NCI-H1436 (cell line): Measurements from ENCODE around the gene B3GNT9.

ENCODE experiments used
- DNase-seq: peaks from one replicate; lab custom pipeline; 2025; lab: John Stamatoyannopoulos, UW

The B3GNT9 gene

GRCh38 chr16:67150833-67151396 lies at the start of gene B3GNT9:
Gene B3GNT9, minus strand, starts transcription at chr16:67150998. Its CDS starts 513 bp downstream, at chr16:67150485.
- peak; percentile 50 for DNase-seq

GRCh38 chr16:67200491-67200890 lies 49.7 kb upstream of the B3GNT9 start:
- no peak for DNase-seq

DNA sequence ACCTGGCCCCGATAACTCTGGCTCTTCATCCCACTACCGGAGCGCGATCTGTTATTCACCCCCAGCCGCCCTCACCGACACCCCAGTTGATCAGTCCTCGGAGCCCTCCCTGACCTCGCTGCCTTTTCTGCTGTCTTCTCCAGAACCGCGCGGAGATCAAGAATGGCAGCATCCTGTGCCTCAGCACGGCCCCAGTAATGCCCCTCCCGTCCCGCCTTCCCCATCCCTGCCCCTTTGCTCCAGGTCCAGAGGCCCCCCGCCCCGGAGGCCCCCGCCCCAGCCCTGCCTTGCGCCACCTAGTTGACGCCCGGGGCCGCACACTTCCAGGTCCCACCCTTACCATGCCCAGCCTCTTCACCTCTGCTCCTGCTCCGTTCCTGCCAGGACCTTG lies 49.0 kb upstream of the B3GNT9 start:
- no peak for DNase-seq

GRCh38 chr16:67199011-67199807 lies 48.4 kb upstream of the B3GNT9 start, which contains the start of gene ELMO3:
Gene ELMO3, plus strand, starts transcription at chr16:67199131. Its CDS starts 196 bp downstream, at chr16:67199327.
- DNase-seq: peak; percentile 24

DNA sequence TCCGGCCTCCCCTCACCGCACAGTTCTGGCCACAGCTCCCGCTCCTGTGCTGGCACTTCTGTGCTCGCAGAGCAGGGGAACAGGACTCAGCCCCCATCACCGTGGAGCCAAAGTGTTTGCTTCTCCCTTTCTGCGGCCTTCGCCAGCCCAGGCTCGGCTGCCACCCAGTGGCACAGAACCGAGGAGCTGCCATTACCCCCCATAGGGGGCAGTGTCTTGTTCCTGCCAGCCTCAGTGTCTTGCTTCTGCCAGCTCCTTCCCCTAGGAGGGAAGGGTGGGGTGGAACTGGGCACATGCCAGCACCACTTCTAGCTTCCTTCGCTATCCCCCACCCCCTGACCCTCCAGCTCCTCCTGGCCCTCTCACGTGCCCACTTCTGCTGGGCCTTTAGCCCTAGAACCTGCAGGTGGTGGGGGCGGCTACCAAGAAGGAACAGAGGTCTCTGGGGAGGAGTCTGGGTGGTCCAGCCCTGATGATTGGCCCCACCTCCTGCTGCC lies 47.5 kb upstream of the B3GNT9 start:
- peak; percentile 46 for DNase-seq

DNA sequence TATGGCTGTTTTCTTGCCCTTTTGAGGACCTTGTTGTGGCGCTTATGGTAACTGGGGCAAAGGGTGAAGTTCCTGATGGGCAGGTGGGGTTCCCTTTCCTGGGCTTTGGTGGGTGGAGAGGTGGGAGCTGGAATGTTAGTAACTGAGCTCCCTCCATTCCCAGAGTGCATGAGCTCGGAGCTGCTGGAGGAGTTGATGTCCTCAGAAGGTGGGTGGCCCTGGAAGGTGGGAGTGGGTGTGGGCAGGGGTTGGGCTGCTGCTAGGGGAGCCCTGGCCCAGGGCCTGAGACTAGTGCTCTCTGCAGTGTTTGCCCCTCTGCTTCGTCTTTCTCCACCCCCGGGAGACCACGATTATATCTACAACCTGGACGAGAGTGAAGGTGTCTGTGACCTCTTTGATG lies 46.9 kb upstream of the B3GNT9 start:
- no peak for DNase-seq

DNA sequence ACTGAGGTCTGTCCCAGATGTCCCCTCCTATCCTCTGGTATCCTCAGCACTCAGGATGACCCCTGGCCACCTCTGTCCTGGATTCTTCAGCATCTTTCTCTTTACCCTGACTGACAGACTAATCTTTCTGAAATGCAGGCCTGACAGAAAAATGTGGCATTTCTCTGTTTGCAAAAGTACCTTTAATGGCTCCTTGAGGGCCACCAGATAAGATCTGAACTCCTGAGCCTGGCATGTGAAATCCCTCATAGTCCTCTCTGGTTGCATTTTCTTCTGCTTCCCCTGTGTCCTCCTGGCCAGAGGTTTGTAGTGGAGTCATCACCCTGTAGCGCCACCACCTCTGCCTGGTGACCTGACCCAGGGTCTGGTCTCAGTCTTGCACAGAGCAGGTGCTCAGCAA lies 46.1 kb upstream of the B3GNT9 start:
- DNase-seq: no peak

DNA sequence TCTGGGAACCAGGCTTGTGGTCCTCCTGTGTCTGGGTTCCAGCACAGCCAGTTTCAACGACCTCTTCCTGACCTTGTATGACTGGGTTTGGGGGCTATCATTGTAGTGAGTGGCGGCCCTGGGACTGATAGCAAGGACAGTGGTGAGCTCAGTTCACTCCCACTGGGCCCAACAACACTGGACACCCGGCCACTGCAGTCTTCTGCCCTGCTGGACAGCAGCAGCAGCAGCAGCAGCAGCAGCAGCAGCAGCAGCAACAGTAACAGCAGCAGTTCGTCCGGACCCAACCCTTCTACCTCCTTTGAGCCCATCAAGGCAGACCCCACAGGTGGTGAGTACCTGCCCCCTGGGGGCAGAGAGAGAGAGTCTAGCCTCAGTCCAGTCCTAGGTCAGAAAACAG lies 44.9 kb upstream of the B3GNT9 start:
- no peak for DNase-seq

- DNase-seq: no peak
Measured at GRCh38 chr16:67194260-67194659, 43.5 kb upstream of the B3GNT9 start.

- DNase-seq: no peak
Measured at GRCh38 chr16:67193536-67193935, 42.7 kb upstream of the B3GNT9 start.

GRCh38 chr16:67192781-67193361 lies 42.1 kb upstream of the B3GNT9 start:
- no peak for DNase-seq

DNA sequence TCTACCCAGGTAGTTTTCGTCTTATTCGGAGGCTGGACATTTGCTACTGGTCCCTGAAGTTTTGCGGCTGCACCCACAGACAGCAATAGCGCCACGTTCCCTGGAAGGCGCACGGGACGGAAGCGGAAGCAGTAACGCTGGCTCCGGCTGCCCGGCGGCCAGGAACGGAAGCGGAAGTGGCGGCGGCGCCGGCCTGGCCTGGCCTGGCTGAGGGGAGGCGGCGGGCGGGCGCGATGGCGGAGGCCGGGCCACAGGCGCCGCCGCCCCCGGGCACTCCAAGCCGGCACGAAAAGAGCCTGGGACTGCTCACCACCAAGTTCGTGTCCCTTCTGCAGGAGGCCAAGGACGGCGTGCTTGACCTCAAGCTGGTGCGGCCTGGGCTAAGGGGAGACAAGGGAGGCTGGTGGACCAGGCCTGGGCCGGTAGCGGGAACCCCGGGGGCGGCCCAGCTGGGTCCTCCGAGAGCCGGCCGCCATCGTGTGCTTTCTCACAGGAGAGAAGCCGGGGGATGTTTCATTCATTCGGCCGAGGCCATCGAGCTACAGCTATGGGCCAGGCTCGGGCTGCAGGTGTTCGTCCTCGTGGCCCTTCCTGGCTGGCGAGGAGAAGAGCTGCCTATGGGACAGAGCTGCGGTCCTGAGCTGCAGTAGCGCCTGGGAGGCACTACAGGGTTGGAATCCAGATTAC lies 41.3 kb upstream of the B3GNT9 start, which contains the start of gene E2F4:
TSS of gene E2F4 (plus strand) at position 161 of the 687 bp plus-strand sequence. CDS start at position 234, 73 bp downstream.
- peak; percentile 85 for DNase-seq

DNA sequence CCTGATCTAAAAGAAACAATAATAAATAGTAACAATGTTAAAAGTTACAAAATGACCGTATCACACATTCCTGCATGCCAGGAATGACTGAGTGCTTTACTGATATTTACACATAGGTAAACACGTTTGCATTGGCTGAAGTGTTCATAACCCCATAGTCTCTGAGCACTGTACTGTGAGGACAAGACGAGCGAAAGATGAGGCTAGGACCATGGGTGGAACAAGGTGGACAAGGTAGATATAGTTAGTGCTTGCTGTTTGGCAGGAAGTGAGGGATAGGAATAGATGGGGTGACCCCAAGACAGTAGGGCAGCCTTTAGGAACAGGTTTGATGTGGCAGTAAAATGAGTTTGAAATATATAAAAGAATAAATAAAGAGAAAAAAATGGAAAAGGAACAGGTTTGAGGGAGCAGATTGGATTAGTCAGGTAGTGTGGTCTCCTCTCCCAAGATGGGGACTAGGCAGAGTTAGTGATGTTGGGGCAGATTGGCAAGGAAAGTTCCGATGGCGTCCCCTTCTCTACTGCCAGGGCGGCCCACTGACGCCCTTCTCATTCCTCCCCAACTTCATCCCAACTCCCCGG lies 40.7 kb upstream of the B3GNT9 start:
- DNase-seq: no peak

DNA sequence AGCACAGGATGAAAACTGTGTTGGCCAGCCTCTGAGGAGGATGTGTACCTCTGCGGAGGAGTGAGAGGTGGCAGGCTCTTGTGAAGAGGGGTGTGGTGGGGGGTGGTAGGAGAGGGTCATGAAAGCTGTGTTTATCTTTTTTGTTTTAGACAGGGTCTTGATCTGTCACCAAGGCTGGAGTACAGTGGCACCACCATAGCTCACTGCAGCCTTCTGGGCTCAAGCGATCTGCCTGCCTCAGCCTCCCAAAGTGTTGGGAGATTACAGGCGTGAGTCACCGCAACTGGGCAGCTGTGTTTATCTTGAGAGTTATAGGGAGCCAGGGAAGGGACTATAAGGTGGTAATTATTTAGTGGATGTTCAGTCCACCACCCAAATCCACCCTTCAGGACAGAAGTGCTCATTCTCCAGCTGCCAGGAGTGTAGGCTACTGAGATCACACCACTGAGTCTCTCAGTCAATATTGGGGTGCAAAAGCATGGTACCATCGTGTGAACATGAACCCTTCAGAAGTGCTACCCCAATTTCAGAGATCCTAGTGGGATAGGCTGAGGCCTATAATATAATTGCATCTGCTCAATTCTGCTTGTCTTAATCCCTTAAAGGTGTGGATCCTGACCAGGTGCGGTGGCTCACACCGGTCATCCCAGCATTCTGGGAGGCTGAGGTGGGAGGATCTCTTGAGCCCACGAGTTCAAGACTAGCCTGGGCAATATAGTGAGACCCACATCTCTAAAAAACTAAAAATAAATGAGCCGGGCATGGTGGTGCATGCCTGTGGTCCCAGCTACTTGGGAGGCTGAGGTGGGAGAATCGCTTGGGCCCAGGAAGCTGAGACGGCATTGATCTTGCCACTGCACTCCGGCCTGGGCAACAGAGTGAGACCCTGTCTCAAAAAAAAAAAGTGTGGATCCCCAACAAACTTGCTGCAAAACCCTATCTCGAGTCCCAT lies 39.9 kb upstream of the B3GNT9 start:
- DNase-seq: no peak

GRCh38 chr16:67190041-67190440 lies 39.2 kb upstream of the B3GNT9 start, which contains the start of gene EXOC3L1:
Gene EXOC3L1, minus strand, starts transcription at chr16:67190136. Its CDS starts 460 bp downstream, at chr16:67189676.
- no peak for DNase-seq

GRCh38 chr16:67188798-67189197 lies 38.0 kb upstream of the B3GNT9 start:
- no peak for DNase-seq

DNA sequence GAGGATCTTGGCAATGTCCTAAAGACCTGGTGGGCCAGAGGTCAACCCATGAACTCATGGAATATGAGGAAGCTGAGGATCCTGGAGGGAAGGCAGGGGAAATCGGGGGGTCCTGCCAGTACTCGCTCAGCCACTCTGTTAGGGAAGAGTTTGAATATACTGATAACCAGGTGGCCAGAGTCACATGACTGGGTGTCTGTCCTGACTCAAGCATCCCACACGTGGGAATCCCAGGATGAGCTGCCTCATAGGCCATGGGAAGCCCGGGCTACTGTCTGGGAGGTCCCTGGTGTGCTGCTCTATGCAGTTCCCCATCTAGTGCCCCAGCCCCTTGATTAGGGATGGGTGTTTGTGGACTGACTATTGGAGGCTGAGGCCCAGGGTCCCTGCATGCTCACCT lies 37.5 kb upstream of the B3GNT9 start:
- DNase-seq: no peak

GRCh38 chr16:67187175-67187890 lies 36.5 kb upstream of the B3GNT9 start:
- no peak for DNase-seq

DNA sequence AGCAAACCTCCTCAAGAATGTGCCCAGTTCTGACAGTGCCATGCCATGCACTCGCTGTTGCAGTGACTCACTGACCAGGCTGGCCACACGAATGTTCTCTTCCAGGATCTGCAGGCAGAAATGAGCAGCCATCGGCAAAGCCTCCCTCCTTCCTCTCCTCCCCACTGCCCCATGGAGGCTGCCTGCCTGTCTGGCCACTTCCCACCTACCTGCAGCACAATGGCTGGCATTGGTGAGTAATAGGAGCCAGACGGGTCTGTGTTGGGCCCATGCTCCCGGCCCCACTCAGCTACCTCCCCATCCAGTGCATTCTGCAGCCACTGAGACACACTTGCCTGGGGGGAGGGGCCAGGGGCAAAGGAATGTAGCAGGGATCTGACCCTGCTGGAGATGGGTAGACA lies 35.8 kb upstream of the B3GNT9 start:
- no peak for DNase-seq

DNA sequence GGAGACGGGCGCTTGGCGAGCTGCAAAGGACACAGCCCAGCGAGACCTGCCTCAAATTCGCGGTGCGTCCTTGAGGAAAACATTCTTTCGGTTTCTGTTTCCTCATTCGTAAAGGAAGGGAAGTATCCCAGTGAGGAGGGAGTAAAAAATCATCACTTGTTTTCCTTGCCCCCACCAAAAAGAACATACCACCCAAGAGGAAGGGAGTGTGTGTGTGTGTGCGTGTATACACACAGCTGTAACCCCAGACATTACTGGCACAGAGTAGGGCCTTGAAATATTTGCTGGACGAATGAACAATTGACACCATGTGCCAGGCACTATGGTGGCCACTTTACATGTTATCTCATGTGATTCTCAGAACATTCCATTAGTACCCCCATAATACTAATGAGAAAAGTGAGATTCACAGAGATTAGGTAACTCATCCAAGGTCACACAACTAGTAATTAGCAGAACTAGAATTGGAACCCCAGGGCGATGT lies 34.9 kb upstream of the B3GNT9 start:
- no peak for DNase-seq
